ENCODE results near the gene TNS1. TPM values are rescaled to one million over a fixed set of nuclear protein-coding genes. Genes with fewer than 3 reads are reported as not detected.

The TNS1 gene
- total RNA-seq, 1 donor from 2014 or later, result 1.6 TPM

DNA sequence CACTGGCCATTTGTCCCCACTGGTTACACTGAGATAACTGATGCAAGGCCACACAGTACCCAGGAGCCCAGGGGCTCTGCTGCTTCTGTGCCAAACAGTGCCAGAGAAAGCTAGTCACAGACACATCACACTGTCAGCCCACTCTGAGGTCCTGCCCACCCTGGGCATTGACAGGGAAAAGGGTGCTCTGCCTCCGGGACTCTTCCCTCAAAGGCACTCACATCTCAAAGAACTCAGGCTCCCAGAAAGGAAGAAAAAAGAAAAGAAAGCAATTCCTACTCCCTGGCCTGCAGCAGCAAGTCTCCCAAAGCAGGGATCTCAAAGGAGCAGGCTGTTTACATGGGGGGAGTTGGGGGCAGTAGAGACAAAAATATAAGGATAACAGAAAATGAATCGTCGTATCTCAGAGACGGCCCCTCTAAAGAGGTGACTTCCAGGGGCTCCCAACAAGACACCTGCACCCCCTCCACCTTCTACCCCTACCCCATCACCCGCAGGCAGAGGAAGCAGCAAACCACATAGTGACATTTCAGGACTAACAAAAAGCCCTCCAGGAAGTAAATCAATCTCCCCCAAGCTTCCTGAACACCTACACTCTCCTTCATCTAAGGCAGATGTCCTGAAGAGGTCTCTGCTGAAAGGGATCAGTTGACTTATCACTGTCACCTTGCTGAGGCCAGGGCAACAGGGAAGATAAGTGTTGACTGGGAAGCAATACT, 247.6 kb downstream of the TNS1 start:
- no peaks in the 10 kb centered on the region for H3K36me3 ChIP-seq (ENCODE audit: control insufficient read depth, insufficient read depth, low read length)
- DNase-seq (ENCODE audit: low read depth), result no peak
- peaks cover 7% of the 10 kb centered on the region for H3K27me3 ChIP-seq (ENCODE audit: control insufficient read depth, insufficient read depth, low read length)
- no peak for FAIRE-seq
- no peak for TF ChIP-seq CTCF (IDR thresholded peaks at IDR 0.05; ENCODE audit: insufficient read depth, low read length, severe bottlenecking)
- no peak overlapping the region for H3K4me3 ChIP-seq (ENCODE audit: low read depth, low read length)

DNA sequence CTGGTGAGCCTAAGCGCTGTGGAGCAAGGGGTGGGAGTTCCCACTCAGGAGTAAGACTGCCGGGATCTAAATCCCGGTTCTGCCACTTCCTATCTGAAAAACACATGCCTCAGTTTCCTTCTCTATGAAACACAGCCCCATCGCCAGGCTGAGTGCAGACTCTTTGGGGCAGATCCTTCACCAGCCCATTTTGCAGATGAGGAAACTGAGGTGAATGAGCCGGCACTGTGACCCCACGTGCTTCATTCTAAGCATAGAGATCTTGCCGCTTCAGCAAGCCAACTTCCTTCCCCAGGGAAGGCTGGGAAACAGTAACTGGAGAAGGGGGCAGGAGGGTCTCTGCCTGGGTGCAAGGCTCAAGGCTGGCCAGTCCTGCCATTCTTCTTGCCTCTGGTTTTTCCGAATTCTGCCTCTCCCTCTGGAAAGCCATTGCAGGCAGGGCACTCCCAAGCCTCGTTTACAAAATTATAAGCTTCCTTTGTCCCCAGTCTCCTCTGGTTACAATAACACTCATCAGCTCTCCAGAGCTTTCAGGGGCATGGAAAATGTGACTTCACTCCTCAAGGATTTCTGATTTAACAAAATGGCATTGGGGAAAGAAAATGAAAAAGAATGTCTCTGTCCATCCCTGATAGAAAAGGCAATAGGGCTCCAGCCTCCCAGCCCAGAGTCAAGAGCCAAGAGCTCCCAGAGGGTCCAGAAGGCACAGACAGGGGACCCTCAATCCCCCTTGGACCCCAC, 249.2 kb downstream of the TNS1 start:
- no peak overlapping the region for H3K4me3 ChIP-seq (ENCODE audit: low read depth, low read length)
- DNase-seq (ENCODE audit: low read depth) (no peak), FAIRE-seq (no peak)
- no peaks in the 10 kb centered on the region for H3K36me3 ChIP-seq (ENCODE audit: control insufficient read depth, insufficient read depth, low read length)
- TF ChIP-seq CTCF (IDR thresholded peaks at IDR 0.05; ENCODE audit: insufficient read depth, low read length, severe bottlenecking), result no peak
- H3K27me3 ChIP-seq (ENCODE audit: control insufficient read depth, insufficient read depth, low read length), result peaks cover 7% of the 10 kb centered on the region

- H3K36me3 ChIP-seq (ENCODE audit: control insufficient read depth, insufficient read depth, low read length), result no peaks in the 10 kb centered on the region
- FAIRE-seq, result no peak
- H3K27me3 ChIP-seq (ENCODE audit: control insufficient read depth, insufficient read depth, low read length), result peaks cover 7% of the 10 kb centered on the region
- TF ChIP-seq CTCF (IDR thresholded peaks at IDR 0.05; ENCODE audit: insufficient read depth, low read length, severe bottlenecking), result no peak
- no peak for DNase-seq (ENCODE audit: low read depth)
- H3K4me3 ChIP-seq (ENCODE audit: low read depth, low read length), result no peak overlapping the region
These were observed 249.9 kb downstream of the TNS1 start for GRCh38 chr2:217752714-217753459.

DNA sequence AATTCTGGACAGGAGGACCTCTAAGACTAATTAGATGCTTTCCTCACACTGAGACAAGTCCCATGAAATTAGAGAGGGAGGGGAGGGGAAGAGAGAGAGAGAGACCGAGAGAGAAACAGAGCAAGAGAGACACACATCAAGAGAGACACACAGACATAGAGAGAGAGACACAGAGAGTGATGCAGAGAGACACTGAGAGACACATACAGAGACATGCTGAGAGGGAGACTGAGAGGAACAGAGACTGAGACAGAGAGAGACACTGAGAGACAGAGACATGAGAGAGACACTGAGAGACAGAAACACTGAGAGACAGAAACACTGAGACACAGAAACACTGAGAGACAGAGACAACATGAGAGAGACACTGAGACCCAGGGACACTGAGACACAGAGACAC, 250.8 kb downstream of the TNS1 start:
- DNase-seq (ENCODE audit: low read depth) (no peak), FAIRE-seq (no peak)
- TF ChIP-seq CTCF (IDR thresholded peaks at IDR 0.05; ENCODE audit: insufficient read depth, low read length, severe bottlenecking), result no peak
- Histone ChIP-seq H3K27me3 (ENCODE audit: control insufficient read depth, insufficient read depth, low read length) (peaks cover 7% of the 10 kb centered on the region), H3K4me3 (ENCODE audit: low read depth, low read length) (no peak overlapping the region), H3K36me3 (ENCODE audit: control insufficient read depth, insufficient read depth, low read length) (no peaks in the 10 kb centered on the region)

DNA sequence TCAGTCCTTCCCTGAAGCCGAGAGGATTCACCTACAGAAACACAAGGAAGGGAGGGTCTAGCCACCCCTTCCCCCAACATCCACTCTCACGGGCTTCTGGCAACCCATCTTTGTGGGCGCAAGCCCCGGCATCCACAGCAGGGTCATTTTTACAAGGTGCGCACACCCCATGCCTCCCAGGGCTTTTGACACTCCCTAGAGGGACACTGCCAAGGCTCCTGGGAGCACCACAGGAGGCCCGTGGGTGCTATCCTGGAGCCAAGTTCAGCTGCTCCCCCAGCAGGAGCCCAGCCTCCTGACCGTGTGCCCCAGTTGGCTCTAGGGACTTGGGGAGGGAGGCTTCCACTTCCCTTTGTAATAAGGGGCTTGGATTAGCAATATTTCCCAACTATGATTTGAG, 251.6 kb downstream of the TNS1 start:
- Histone ChIP-seq H3K36me3 (ENCODE audit: control insufficient read depth, insufficient read depth, low read length) (no peaks in the 10 kb centered on the region), H3K4me3 (ENCODE audit: low read depth, low read length) (no peak overlapping the region)
- no peak for FAIRE-seq

More for the DNA sequence above, 251.6 kb downstream of the TNS1 start:
- peaks cover 4% of the 10 kb centered on the region for H3K27me3 ChIP-seq (ENCODE audit: control insufficient read depth, insufficient read depth, low read length)
- no peak for TF ChIP-seq CTCF (IDR thresholded peaks at IDR 0.05; ENCODE audit: insufficient read depth, low read length, severe bottlenecking)
- no peak for DNase-seq (ENCODE audit: low read depth)

Other genes with a start within 250 kb of the TNS1 start
- not detected in 2 replicates for gene RUFY4, start 66.3 kb upstream of the TNS1 start, total RNA-seq
- 0.13 TPM in 1 of 2 replicates, not detected in the other for gene CXCR2, start 123.0 kb upstream of the TNS1 start, total RNA-seq
- gene CXCR1, start 164.0 kb upstream of the TNS1 start, total RNA-seq, result not detected in 2 replicates
- 504 and 577 TPM in 2 replicates for gene ARPC2, start 214.2 kb upstream of the TNS1 start, total RNA-seq